HepG2 (cell line): ENCODE measurements around the gene GLCE. TPM values are rescaled to one million over a fixed set of nuclear protein-coding genes. Genes with fewer than 3 reads are reported as not detected.
A peak's percentile ranks its signal among the peaks of the same experiment; 100 is the strongest.

Source experiments
- ATAC-seq: fragments of 200-7000 bp; cut with Tn5 transposase; 3 replicates; pipeline ENCODE4 v1.9.1; 2020; ENCODE audit warnings: mild to moderate bottlenecking, moderate library complexity
- BruUV-seq: library from RNA; stranded (reverse); fragments of 400-500 nt; replicated peaks from 2 replicates; lab custom pipeline; 2021; lab: Mats Ljungman, UMichigan
- CTCF ChIA-PET: fragments of 300-600 bp; formaldehyde crosslinking; extraction: SDS; loops from one replicate; lab custom pipeline; 2021; ENCODE audit warnings: low total read pairs, inconsistent platforms, low intra/inter-chr PET ratio; lab: Yijun Ruan, JAX
- POLR2A ChIA-PET: fragments of 350-600 bp; sonication (Branson Sonifier 250); formaldehyde crosslinking; loops from one replicate; lab custom pipeline; 2020; ENCODE audit warnings: antibody characterized with exemption, inconsistent platforms; lab: Yijun Ruan, JAX
- DNase-seq: peaks from one replicate; pipeline ENCODE4 v3.0.0-alpha.2; 2015; ENCODE audit warnings: low spot score
- FAIRE-seq: peaks from 3 replicates; lab custom pipeline; 2011; peaks lifted over from hg19 to GRCh38; lab: Jason Lieb, UNC
- H2AFZ ChIP-seq: one replicate; pipeline ENCODE4 v1.6.1; 2011; ENCODE audit warnings: low read length, inconsistent platforms
- H3K27ac ChIP-seq: fragments of 300-600 bp; 3 replicates; pipeline ENCODE4 v1.8.0; 2011; ENCODE audit warnings: mixed run types, mild to moderate bottlenecking, mixed read lengths, low read length, inconsistent platforms; ENCODE audit not compliant: insufficient read depth; ENCODE audit errors: extremely low read length
- H3K27me3 ChIP-seq, 2 experiments: fragments of 200-600 bp in 1 of 2; 2 replicates in 1 of 2; 3 replicates in 1 of 2; pipeline versions ENCODE4 v1.6.0 to v1.8.0; 2011; ENCODE audit warnings: low read length in 2 of 2, mild to moderate bottlenecking in 2 of 2, moderate library complexity in 2 of 2, inconsistent platforms in 1 of 2; ENCODE audit not compliant: insufficient read depth in 2 of 2, control insufficient read depth in 1 of 2
- H3K36me3 ChIP-seq, 2 experiments: fragments of 200-600 bp in 1 of 2; replicated peaks in 1 of 2; 2 replicates in 1 of 2; 3 replicates in 1 of 2; pipeline versions ENCODE4 v1.5.1 to v1.8.0; 2011; ENCODE audit warnings: low read length in 2 of 2, inconsistent platforms in 1 of 2; ENCODE audit not compliant: insufficient read depth in 2 of 2, control insufficient read depth in 1 of 2
- H3K4me1 ChIP-seq: 2 replicates; pipeline ENCODE4 v1.5.1; 2012; ENCODE audit warnings: low read length, inconsistent platforms; ENCODE audit not compliant: insufficient read depth
- H3K4me2 ChIP-seq: 2 replicates; pipeline ENCODE4 v1.6.0; 2011; ENCODE audit warnings: low read depth, low read length, inconsistent platforms
- H3K4me3 ChIP-seq, 3 experiments: fragments of 200-600 bp in 1 of 3; sonication (generic), shearing (Covaris generic) in 1 of 3; replicated peaks in 1 of 3; 2 replicates each; pipeline ENCODE4 v1.5.1; 2011 to 2016; ENCODE audit warnings: low read length in 3 of 3, inconsistent platforms in 2 of 3, low read depth in 2 of 3, mild to moderate bottlenecking in 2 of 3, control low read depth in 1 of 3, mixed read lengths in 1 of 3; ENCODE audit not compliant: insufficient read depth in 1 of 3
- H3K79me2 ChIP-seq: one replicate; pipeline ENCODE4 v1.6.1; 2011; ENCODE audit warnings: low read length, inconsistent platforms; ENCODE audit not compliant: insufficient read depth
- H3K9ac ChIP-seq: 2 replicates; pipeline ENCODE4 v1.6.0; 2011; ENCODE audit warnings: mild to moderate bottlenecking, low read depth, low read length, inconsistent platforms; ENCODE audit not compliant: insufficient read depth
- H3K9me3 ChIP-seq: 2 replicates; pipeline ENCODE4 v1.5.1; 2012; ENCODE audit warnings: mild to moderate bottlenecking, low read length
- H4K20me1 ChIP-seq: 2 replicates; pipeline ENCODE4 v1.6.0; 2011; ENCODE audit warnings: inconsistent platforms, mild to moderate bottlenecking, low read length, moderate library complexity; ENCODE audit not compliant: insufficient read depth
- ATF7-NPFF ChIP-seq: sonication (generic); formaldehyde crosslinking; IDR thresholded peaks from 2 replicates; pipeline ENCODE4 v1.8.1; 2023; ENCODE audit warnings: mild to moderate bottlenecking, low read depth, missing genetic modification reagents, moderate library complexity
- BHLHE40 ChIP-seq: IDR thresholded peaks from 2 replicates; pipeline ENCODE4 v1.6.1; 2011; ENCODE audit warnings: low read length, improper control_type of control experiment
- ZNF207 ChIP-seq: fragments of 450-650 bp; IDR thresholded peaks from 2 replicates; pipeline ENCODE4 v1.6.1; 2016; ENCODE audit warnings: antibody characterized with exemption, borderline replicate concordance
- WGBS: methylation state at CpG from one replicate; pipeline ENCODE4 v1.1.6; 2017; ENCODE audit warnings: low lambda C conversion rate; 5-methylcytosine and 5-hydroxymethylcytosine counted together
- in situ Hi-C: cut with HindIII; loops from 2 replicates; pipeline ENCODE4 v1.10.0; 2017; ENCODE audit warnings: low pct_unique_long_range_greater_than_20kb; ENCODE audit not compliant: extremely low pct_ligation_motif_present
- intact Hi-C: fragments of 100-400 bp; cut with micrococcal nuclease; formaldehyde crosslinking; loops from one replicate; pipeline ENCODE4 v1.10.0; 2022; ENCODE audit not compliant: unreplicated experiment
- polyA plus RNA-seq, 8 experiments: library from polyadenylated mRNA; depleted of rRNA in 3 of 8; stranded (reverse) in 7 of 8; unstranded in 1 of 8; fragments of >200 nt; fragmentation: Illumina TruSeq in 4 of 8; extraction: Trizol in 4 of 8; gene quantifications; 2 replicates each; pipeline versions ENCODE4 v1.2.1 to v1.2.3, GENCODE V29; 2011 to 2016; ENCODE audit warnings: low read depth in 4 of 8, missing spikeins in 1 of 8, mixed read lengths in 1 of 8; ENCODE audit not compliant: insufficient read depth in 1 of 8
- total RNA-seq, 5 experiments: library from RNA; depleted of rRNA; stranded (reverse); fragments of >200 nt; fragmentation: Illumina TruSeq; extraction: Trizol; gene quantifications; 2 replicates each; pipeline ENCODE4 v1.2.3, GENCODE V29; 2016; ENCODE audit warnings: low read depth in 1 of 5
- TF ChIP-seq, protein P1 (sequence below): sonication (generic); formaldehyde crosslinking; IDR thresholded peaks from 2 replicates; pipeline ENCODE4 v1.4.0; 2020; ENCODE audit warnings: mild to moderate bottlenecking, missing genetic modification reagents
- TF ChIP-seq, protein P2 (sequence below): sonication (generic); formaldehyde crosslinking; IDR thresholded peaks from 2 replicates; pipeline ENCODE4 v1.4.0; 2020; ENCODE audit warnings: mild to moderate bottlenecking, missing genetic modification reagents, borderline replicate concordance
- TF ChIP-seq, protein P3 (sequence below): IDR thresholded peaks from 2 replicates; pipeline ENCODE4 v1.6.1; 2016; ENCODE audit warnings: mild to moderate bottlenecking, missing biosample characterization, missing genetic modification reagents
- TF ChIP-seq, protein P4 (sequence below): sonication (generic); formaldehyde crosslinking; IDR thresholded peaks from 2 replicates; pipeline ENCODE4 v1.5.1; 2020; ENCODE audit warnings: mild to moderate bottlenecking, missing genetic modification reagents, moderate library complexity

Gene GLCE
- total and polyA plus RNA-seq, 2 of the 13 experiments (the other 11 are each of a cell fraction or from before 2014, with no cell fraction given) = 12.9 to 23.4 TPM

DNA sequence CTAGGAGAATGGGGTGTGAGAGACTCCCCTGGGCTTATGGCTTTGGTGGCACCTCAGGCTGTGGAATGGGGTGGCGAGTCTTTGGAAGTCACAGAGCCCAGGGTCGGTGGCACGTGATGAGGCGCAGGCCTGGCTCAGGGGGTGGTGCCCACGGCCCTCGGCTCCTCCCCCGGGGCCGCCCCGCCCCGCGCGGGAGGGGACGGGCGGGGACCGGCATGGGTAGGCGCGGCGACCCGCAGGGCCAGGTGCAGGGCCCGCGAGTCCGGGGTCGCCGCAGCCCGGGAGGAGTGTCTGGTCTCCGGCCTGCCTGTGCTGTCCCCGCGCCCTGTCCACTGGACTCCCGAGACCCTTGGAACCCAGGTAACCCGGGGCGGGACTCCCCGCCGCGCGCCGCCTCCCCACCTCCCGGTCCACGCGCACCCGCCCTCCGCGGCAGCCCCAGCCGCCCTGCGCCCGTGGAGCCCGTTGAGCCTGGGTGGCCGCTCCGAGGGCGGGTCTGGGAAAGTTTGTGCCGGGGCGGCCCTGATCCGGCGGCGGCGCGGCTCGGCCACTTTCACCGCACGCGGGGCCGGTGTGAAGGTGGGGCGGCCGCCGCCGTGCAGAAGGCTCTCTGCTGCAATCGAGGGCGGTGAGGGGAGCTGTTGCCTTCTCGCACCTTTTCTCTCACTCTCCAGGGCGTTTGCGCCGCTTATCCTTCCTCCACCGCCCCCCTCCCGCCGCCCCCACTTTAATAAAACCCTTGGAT, 138.4 kb downstream of the GLCE start, which contains the start of gene PAQR5:
Gene PAQR5 (plus strand): TSS at position 216 of the 745 bp plus-strand sequence. CDS start 61,169 bp downstream, outside the sequence.
- intact Hi-C loops = no loop called here
- no peak for DNase-seq

More for the DNA sequence above, 138.4 kb downstream of the GLCE start, which contains the start of gene PAQR5:
- 12% methylated on average over 22 of the region's 74 CpGs for WGBS
- H4K20me1 ChIP-seq = peaks cover under 1% of the 10 kb centered on the region; the same call in 1 of the 2 replicates
- H3K4me3 ChIP-seq = peak within 1 kb of the TSS; percentile 16 to 71 (median 46); a peak in 4 of 6 replicates
- H3K79me2 ChIP-seq = no peaks in the 10 kb centered on the region
- H3K36me3 ChIP-seq = no peaks in the 10 kb centered on the region
- H2AFZ ChIP-seq = no peak within 1 kb of the TSS
- H3K9me3 ChIP-seq = no peaks in the 10 kb centered on the region
- peaks cover 9 to 65% of the 10 kb centered on the region in 2 experiments for H3K27me3 ChIP-seq
- POLR2A ChIA-PET = no interaction called here
- peaks cover 10% of the 10 kb centered on the region; the same call in 1 of the 2 replicates for H3K4me1 ChIP-seq
- TF ChIP-seq, protein P1, sequence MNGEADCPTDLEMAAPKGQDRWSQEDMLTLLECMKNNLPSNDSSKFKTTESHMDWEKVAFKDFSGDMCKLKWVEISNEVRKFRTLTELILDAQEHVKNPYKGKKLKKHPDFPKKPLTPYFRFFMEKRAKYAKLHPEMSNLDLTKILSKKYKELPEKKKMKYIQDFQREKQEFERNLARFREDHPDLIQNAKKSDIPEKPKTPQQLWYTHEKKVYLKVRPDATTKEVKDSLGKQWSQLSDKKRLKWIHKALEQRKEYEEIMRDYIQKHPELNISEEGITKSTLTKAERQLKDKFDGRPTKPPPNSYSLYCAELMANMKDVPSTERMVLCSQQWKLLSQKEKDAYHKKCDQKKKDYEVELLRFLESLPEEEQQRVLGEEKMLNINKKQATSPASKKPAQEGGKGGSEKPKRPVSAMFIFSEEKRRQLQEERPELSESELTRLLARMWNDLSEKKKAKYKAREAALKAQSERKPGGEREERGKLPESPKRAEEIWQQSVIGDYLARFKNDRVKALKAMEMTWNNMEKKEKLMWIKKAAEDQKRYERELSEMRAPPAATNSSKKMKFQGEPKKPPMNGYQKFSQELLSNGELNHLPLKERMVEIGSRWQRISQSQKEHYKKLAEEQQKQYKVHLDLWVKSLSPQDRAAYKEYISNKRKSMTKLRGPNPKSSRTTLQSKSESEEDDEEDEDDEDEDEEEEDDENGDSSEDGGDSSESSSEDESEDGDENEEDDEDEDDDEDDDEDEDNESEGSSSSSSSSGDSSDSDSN = peak; percentile 31; the same call in 1 of the 2 replicates
- TF ChIP-seq, protein P2, sequence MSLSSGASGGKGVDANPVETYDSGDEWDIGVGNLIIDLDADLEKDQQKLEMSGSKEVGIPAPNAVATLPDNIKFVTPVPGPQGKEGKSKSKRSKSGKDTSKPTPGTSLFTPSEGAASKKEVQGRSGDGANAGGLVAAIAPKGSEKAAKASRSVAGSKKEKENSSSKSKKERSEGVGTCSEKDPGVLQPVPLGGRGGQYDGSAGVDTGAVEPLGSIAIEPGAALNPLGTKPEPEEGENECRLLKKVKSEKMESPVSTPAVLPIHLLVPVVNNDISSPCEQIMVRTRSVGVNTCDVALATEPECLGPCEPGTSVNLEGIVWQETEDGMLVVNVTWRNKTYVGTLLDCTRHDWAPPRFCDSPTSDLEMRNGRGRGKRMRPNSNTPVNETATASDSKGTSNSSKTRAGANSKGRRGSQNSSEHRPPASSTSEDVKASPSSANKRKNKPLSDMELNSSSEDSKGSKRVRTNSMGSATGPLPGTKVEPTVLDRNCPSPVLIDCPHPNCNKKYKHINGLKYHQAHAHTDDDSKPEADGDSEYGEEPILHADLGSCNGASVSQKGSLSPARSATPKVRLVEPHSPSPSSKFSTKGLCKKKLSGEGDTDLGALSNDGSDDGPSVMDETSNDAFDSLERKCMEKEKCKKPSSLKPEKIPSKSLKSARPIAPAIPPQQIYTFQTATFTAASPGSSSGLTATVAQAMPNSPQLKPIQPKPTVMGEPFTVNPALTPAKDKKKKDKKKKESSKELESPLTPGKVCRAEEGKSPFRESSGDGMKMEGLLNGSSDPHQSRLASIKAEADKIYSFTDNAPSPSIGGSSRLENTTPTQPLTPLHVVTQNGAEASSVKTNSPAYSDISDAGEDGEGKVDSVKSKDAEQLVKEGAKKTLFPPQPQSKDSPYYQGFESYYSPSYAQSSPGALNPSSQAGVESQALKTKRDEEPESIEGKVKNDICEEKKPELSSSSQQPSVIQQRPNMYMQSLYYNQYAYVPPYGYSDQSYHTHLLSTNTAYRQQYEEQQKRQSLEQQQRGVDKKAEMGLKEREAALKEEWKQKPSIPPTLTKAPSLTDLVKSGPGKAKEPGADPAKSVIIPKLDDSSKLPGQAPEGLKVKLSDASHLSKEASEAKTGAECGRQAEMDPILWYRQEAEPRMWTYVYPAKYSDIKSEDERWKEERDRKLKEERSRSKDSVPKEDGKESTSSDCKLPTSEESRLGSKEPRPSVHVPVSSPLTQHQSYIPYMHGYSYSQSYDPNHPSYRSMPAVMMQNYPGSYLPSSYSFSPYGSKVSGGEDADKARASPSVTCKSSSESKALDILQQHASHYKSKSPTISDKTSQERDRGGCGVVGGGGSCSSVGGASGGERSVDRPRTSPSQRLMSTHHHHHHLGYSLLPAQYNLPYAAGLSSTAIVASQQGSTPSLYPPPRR (CRISPR knock-in tag) = no peak
- no peak for TF ChIP-seq ZNF207
- TF ChIP-seq, protein P3, sequence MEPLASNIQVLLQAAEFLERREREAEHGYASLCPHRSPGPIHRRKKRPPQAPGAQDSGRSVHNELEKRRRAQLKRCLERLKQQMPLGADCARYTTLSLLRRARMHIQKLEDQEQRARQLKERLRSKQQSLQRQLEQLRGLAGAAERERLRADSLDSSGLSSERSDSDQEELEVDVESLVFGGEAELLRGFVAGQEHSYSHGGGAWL (CRISPR knock-in tag) = peak; percentile 34; the same call in 1 of the 2 replicates
- TF ChIP-seq, protein P4, sequence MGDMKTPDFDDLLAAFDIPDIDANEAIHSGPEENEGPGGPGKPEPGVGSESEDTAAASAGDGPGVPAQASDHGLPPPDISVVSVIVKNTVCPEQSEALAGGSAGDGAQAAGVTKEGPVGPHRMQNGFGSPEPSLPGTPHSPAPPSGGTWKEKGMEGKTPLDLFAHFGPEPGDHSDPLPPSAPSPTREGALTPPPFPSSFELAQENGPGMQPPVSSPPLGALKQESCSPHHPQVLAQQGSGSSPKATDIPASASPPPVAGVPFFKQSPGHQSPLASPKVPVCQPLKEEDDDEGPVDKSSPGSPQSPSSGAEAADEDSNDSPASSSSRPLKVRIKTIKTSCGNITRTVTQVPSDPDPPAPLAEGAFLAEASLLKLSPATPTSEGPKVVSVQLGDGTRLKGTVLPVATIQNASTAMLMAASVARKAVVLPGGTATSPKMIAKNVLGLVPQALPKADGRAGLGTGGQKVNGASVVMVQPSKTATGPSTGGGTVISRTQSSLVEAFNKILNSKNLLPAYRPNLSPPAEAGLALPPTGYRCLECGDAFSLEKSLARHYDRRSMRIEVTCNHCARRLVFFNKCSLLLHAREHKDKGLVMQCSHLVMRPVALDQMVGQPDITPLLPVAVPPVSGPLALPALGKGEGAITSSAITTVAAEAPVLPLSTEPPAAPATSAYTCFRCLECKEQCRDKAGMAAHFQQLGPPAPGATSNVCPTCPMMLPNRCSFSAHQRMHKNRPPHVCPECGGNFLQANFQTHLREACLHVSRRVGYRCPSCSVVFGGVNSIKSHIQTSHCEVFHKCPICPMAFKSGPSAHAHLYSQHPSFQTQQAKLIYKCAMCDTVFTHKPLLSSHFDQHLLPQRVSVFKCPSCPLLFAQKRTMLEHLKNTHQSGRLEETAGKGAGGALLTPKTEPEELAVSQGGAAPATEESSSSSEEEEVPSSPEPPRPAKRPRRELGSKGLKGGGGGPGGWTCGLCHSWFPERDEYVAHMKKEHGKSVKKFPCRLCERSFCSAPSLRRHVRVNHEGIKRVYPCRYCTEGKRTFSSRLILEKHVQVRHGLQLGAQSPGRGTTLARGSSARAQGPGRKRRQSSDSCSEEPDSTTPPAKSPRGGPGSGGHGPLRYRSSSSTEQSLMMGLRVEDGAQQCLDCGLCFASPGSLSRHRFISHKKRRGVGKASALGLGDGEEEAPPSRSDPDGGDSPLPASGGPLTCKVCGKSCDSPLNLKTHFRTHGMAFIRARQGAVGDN = peak; percentile 47
- TF ChIP-seq BHLHE40 = peak; percentile 62
- TF ChIP-seq ATF7-NPFF = 0 out of 2 replicates have a peak, but pooled peaks have one; percentile 33
- TF ChIP-seq, all 625 proteins: peak for 5
- Histone ChIP-seq H3K9ac (no peak within 1 kb of the TSS), H3K27ac (no peak within 1 kb of the TSS), H3K4me2 (peak within 1 kb of the TSS; percentile 70)
- no TSS peak for BruUV-seq
- in situ Hi-C loops = no loop called here
- no peak for FAIRE-seq
- CTCF ChIA-PET = no interaction called here
- ATAC-seq = peak; percentile 57
